HG03135 (cell line): ENCODE results near the gene SMPDL3B.
"Not testable (repeated sequence)": the region's sequence is repeated elsewhere in the genome, so short reads cannot be mapped to it uniquely, and the experiment has no call there.

Source experiments
- ATAC-seq: cut with Tn5 transposase; IDR thresholded peaks from one replicate; pipeline ENCODE4 v1.9.1; 2021; ENCODE audit warnings: mild to moderate bottlenecking, moderate library complexity; ENCODE audit not compliant: unreplicated experiment

The SMPDL3B gene

DNA sequence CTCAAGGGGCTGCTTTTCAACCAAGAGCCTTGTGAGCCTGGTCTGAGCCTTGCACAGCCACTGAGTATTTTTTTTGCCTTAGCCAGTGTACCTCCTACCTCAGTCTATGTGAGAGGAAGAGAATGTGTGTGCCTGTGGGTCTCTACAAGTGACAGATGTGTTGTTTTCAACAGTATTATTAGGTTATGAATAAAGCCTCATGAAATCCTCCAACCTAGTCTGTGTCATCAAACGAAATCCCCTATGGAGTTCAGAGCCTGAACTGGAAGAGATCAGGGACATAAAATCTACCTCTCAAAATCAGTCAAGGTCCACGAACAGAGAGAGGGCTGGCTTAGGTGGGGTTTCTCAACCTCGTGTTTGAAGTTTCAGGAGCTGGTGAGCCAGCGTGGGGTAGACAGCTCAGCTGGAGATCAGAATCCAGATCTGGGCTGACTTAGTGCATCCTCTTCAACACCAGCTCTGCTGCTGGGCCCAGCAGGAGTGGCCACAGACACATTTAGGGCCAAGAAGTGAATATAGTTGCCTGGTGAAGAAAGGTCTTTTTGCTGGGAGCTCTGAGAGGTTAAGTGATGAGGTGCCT is 33.2 kb downstream of the SMPDL3B start:
- ATAC-seq, result no peak

DNA sequence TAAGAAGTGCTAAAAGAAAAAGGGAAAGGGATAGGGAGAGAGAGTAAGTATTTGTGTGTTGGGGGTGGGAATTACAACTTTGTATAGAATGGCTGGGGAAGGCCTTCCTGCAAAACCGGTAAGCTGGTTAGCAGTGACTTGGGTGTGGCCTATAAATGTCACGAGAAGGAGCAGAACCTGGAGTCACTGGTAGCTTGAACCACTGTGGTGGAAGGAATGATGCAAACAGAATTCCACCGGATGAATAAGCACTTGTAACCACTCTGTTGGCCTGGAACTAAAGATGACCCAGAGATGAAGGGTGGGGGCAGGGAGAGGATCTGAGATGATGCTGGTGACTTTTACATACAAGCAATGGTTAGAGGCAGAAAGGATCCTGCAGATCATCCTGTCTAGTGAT is 33.9 kb downstream of the SMPDL3B start:
- ATAC-seq, result no peak

DNA sequence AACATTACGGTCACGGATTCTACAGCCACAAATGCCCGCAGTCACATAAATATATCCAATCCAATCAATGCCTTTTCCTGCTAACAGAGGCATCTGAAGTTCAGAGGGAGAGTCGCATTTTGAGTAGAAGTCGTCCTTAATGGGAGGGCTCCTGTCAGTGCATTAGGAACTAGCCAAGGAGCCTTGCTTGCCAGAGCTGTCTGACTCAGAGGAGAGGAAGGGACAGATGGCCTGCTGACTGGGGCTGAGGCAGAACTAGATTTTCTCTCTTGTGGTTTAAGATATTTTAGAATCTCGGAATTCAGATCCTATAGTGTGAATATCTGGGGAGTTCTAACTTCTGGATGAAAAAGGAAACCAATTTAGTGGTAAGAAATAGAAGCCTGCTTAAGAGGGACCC is 35.6 kb downstream of the SMPDL3B start:
- ATAC-seq, result no peak

DNA sequence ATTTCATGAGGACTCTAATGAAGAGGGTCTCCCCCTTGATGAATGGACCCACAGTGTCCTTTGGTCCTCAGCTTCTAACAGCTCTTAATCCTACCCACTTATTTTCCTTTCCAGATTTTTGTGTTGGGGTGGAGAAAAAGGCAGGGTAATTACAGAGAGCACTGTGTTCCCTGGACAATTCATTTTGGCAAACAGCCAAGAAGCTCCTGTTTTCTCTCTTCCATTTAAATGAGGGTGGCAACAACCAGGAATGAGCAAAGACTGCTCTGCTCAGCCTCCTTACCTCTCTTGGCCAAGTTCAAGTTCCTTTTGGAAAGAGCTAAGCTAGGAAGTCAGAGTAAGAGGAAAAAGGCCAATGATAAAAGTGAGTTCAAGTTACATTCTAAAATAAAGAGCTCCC is 36.9 kb downstream of the SMPDL3B start:
- no peak for ATAC-seq

DNA sequence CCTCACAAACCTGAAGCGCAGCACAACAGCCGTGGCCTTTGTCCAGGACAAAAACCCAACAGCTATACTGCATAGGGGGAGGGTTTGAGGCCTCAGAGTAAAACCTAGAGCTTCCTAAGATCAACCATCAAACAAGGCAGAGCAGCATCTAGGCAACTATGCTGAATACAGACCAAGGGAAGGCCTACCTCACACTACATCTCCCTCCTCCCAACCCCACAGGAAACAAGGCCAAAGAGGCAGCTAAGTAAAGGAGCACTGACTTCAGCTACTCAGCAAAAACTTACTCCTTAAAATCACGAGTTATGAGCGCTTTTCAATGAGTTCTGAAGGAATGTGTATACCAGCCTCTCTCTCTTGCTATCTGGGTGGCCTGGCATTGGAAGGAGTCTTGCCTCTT is 37.3 kb downstream of the SMPDL3B start:
- ATAC-seq, result no peak

DNA sequence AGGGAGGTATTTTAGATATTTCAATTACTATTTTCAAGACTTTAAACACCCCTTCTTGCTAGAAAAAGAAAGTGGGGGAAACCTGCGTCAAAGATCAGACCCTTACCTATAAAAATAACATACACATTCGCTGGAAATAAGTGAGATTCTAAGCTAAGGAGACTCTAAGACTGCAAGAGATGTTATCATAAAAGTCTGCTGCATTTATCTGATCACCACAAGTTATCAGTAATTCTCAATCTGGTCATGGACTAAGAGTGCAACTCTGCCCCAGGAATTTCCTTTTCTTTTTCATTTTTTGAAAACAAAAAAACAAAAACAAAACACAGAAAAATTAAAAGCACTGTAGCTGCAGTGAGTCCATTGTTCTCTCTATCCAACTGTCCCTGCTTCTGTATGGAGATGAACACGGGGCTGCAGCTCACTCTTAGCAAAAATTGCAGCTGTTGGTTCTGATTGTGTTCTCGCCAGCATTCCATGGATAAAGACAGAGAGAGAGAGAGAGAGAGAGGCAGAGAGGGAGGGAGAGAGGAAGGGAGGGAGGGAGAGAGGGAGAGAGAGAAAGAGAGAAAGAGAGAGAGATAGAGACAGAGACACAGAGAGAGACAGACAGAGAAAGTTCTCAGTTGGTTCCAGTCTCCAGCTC is 39.1 kb downstream of the SMPDL3B start:
- ATAC-seq, result no peak

DNA sequence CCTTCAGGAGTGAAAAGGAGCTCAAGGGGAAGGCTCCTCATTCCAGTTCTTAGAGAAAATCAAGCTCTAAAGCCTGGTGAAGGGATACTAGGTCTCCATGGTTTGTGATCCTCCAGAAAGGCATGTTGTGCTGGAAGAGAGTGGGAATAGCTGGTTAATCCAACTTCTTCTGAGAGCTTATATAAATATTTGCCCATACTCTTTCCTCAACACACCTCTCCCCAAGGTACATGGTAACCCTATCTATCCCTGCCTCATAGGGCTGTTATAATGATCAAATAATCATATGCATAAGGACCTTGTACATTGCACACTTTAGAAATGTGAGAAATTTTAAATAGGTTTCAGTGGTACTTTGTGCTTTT is 39.6 kb downstream of the SMPDL3B start:
- ATAC-seq, result no peak

DNA sequence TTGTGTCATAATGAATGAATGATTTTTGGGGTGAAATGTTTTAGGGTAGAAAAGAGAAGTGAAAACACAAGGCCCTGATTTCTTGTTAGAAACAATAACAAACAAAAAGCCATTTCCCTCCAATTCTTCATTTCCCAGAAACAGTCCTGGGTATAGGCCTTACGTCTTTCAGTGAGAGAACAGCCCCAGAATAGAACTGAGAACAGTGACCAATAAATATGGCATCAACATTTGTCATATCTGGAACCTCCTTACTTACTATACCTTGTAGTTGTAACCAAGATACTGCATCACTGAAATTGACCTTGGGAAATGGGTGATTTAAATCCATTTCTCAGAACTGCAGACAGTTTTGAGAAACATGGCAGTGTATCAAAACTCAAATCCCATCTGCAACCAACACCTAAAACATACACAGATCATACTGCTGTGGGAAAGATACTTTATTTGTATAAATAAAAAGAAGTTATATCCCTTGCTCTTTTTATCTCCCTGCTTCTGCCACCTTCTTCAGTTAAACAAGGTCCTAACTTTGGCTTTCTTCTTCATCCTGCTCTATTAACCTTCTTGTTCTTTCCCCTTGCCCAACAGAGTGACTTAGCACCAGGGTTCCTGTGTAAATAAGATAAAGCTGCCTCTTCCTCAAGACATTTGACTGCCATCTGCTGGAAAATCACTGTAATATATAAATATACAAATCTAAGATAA is 44.5 kb downstream of the SMPDL3B start:
- no peak for ATAC-seq

DNA sequence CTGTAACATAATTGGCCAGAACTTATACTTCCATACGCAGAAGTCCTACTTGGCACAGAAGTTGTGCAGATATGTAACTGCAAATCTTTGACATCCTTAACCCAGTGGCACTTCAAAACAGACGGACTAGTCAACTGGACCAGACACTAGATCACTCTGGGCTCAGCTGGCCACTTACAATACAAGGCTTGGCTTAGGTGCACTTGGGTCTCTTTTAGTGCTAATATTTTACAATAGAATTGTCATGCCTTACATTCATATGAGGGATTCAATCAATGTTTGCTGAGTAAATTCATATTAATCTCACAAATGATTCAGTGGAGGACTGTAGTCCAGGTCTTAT is 45.0 kb downstream of the SMPDL3B start:
- ATAC-seq, result no peak

DNA sequence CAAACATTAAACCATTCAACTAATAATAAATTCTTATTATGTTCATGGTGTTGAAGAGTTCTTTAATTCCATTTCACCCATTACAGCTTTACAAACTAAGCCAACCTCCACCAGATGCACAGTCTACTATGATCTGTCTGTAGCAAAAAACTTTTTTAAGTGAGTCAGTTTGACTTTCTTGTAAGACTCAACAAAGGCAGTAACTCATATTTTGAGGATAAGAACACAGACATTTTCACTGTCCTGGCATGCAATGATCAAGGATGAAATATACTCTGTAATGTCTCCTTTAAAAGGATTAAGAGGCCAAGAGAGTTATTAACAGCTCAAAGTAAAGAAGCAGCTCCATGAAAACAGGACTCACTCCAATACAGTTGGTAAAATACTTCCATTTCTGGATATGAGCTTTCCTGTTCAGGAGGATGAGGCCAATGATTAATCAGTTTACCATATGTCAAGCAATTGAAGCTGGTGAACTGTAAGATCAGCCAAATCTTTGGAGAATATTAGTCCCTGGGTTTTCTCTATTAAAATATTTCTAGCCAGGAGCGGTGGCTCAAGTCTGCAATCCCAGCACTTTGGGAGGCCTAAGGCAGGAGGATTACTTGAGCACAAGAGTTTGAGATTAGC is 45.5 kb downstream of the SMPDL3B start:
- ATAC-seq, result no peak

DNA sequence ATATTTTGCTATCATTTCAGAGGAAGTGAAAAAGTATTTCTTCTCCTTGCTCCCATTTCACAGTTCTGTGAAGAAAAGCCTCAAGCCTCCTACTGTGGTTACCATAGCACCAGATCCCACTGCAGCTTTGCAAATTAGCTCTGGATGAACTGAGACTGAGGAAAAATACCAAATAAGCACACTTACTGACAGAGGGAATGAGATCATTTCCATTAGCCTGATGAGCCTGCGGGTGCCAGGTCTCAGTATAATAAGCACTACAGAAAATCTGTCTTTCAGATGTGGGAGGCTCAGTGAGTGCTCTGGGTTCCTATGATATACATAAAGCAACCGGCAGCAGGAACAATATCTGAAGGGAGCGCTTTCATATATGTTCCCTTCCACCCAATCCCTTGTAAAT is 46.3 kb downstream of the SMPDL3B start:
- no peak for ATAC-seq

DNA sequence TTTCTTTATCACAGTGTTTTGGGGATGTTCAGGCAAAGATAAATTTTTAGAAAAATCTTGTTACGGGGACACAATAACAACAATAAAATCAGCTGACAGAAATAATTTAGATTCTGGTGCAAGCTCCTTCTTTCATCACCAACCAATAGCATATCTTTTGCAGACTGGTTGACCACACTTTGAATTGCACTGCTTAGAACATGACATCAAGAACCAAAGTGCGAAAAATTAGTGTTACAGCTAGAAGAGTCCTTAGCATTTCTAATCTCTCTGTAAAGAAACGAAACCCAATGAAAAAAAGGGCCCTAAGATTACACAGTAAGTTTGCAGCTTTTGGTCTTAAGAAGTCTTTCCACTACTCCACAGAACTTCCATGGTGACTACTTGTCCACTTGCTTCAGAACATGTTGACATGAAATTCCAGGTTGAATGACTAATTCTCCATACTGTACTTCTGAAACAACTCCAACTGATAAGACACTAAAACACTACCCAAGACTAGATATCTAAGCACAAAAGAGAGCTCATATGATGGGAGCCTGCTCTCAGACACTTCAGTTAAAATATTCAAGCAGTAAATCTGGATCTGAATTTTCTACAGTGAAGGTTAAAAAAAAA is 56.2 kb downstream of the SMPDL3B start:
- ATAC-seq, result no peak

DNA sequence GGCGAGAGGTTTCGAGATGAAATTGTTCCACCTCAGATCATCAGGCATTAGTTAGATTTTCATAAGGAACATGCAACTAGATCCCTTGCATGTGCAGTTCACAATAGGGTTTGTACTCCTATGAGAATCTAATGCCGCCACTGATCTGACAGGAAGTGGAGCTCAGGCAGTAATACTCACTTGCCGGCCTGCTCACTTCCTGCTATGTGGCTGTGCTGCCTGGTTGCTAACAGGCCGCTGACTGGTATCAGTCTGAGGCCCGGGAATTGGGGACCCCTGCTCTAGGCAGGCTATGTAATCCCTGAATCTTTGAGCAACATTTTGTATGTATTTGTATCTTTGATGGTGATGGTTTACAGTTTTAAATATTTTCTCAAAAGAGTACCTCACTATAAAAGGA is 57.5 kb downstream of the SMPDL3B start:
- ATAC-seq, result no peak

DNA sequence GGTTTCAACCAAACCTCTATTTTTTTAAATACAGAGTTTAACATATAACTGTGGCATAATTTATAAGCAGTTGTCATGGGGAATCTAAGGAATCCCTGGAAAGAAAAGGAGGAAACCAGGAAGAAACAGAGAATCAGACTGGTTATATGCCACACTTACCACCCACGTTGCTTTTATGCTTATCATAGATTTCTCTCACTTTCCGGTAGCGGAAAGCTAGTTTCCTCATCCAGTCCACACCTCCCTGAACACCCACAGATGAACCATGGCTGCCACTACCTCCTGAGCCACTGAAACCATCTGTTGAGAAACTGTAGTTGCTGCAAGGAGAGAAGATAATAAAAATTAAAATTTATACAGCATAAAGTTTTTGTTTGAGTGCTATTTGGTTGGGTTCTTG is 58.4 kb downstream of the SMPDL3B start:
- no peak for ATAC-seq

DNA sequence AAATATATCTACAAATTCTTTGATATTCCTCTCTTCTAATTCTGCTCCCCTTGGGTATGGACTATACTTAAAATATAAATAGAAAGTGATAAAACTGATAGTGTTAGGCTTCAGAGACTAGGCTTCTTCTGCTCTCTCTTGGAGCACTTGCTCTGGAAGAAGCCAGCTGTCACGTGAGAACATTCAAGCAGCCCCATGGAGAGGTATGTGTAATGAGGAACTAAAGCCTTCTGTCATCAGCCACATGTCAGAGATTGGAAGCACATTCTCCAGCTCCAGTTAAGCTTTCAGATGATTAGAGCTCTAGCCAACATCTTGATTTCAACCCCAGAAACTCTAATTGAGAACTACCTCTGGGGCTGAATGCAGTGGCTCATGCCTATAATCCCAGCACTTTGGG is 59.3 kb downstream of the SMPDL3B start:
- ATAC-seq, result no peak

DNA sequence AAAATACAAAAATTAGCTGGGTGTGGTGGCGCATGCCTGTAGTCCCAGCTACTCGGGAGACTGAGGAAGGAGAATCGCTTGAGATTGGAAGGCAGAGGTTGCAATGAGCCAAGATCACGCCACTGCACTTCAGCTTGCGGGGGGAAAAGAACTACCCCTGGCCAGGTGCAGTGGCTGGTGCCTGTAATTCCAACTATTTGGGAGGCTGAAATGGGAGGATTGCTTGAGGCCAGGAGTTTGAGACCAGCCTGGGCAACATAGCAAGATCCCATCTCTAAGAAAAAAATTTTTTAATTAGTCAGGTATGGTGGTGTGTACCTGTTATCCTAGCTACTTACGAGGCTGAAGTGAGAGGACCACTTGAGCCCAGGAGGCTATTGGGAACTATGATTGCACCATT is 59.7 kb downstream of the SMPDL3B start:
- not testable (repeated sequence) for ATAC-seq

DNA sequence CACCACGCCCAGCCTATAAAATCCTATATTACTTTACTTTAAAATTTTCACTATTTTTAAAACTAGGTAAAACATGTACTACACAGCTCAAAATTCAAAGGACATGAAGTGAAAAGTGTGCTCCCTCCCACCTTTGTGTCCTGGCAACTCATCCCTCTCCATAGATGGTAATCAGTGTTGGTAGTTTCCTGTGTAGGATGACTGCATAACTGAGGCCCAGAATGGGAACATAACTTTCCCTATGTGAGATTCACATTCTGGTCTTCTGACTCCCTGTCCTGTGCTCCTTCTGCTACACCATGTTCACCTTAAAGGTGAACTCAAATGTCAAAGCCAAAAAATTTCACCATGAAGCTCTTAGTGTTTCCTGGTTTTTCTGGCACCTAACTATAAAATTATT is 64.3 kb downstream of the SMPDL3B start:
- no peak for ATAC-seq

DNA sequence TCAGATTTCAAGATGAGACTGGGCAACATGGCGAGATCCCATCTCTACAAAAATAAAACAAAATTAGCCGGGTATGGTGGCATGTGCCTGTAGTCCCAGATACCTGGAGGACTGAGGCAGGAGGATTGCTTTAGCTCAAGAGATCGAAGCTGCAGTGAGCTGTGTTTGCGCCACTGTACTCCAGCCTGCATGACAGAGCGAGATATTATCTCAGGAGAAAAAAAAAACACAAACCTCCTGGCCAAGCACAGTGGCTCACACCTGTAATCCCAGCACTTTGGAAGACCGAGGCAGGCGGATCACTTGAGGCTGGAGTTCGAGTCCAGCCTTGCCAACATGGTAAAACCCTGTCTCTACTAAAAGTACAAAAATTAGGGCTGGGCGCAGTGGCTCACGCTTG is 67.8 kb downstream of the SMPDL3B start:
- no peak for ATAC-seq

DNA sequence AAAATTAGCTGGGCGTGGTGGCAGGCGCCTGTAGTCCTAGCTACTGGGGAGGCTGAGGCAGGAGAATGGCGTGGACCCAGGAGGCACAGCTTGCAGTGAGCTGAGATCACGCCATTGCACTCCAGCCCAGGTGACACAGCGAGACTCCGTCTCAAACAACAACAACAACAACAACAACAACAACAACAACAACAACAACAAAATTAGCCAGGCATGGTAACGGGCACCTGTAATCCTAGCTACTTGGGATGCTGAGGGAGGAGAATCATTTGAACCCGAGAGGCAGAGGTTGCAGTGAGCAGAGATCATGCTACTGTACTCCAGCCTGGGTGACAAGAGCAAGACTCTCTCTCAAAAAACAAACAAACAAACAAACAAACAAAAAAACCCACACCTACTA is 68.3 kb downstream of the SMPDL3B start:
- ATAC-seq, result not testable (repeated sequence)
